Ecto neural progenitor cell (in vitro differentiated cells): ENCODE results near the gene AFF1.
A peak's percentile ranks its signal among the peaks of the same experiment; 100 is the strongest.
"Not testable (repeated sequence)": the region's sequence is repeated elsewhere in the genome, so short reads cannot be mapped to it uniquely, and the experiment has no call there.

Experiments used
- DNase-seq: peaks from one replicate; pipeline ENCODE4 v3.0.0-alpha.2; 2018; ENCODE audit warnings: low spot score

AFF1 gene

GRCh38 chr4:86980230-86980629 is 45.4 kb downstream of the AFF1 start:
- DNase-seq, result no peak

GRCh38 chr4:86981789-86982188 is 47.0 kb downstream of the AFF1 start:
- no peak for DNase-seq

- DNase-seq, result not testable (repeated sequence)
Observed at GRCh38 chr4:86985852-86986251, 51.0 kb downstream of the AFF1 start.

- not testable (repeated sequence) for DNase-seq
Observed at GRCh38 chr4:86989658-86990057, 54.8 kb downstream of the AFF1 start.

GRCh38 chr4:86990510-86990909 is 55.7 kb downstream of the AFF1 start:
- DNase-seq, result no peak

- no peak for DNase-seq
Observed at GRCh38 chr4:86991994-86992393, 57.2 kb downstream of the AFF1 start.

GRCh38 chr4:86993909-86994681 is 59.3 kb downstream of the AFF1 start:
- DNase-seq, result no peak

GRCh38 chr4:86994686-86995085 is 59.9 kb downstream of the AFF1 start:
- DNase-seq, result no peak

- DNase-seq, result not testable (repeated sequence)
Observed at GRCh38 chr4:86996510-86996909, 61.7 kb downstream of the AFF1 start.

GRCh38 chr4:86999136-86999643 is 64.4 kb downstream of the AFF1 start:
- no peak for DNase-seq

- DNase-seq, result no peak
Observed at GRCh38 chr4:87002682-87003043, 67.9 kb downstream of the AFF1 start.

GRCh38 chr4:87003266-87003665 is 68.5 kb downstream of the AFF1 start:
- DNase-seq, result no peak

- DNase-seq, result no peak
Observed at GRCh38 chr4:87005369-87005689, 70.5 kb downstream of the AFF1 start.

- DNase-seq, result no peak
Observed at GRCh38 chr4:87005690-87006425, 71.0 kb downstream of the AFF1 start.

GRCh38 chr4:87006426-87006675 is 71.5 kb downstream of the AFF1 start:
- DNase-seq, result no peak

GRCh38 chr4:87006676-87007527 is 72.1 kb downstream of the AFF1 start:
- peak; percentile 97 for DNase-seq

GRCh38 chr4:87007528-87008446 is 73.0 kb downstream of the AFF1 start:
- peak; percentile 62 for DNase-seq

- no peak for DNase-seq
Observed at GRCh38 chr4:87009095-87009648, 74.4 kb downstream of the AFF1 start.

- no peak for DNase-seq
Observed at GRCh38 chr4:87010192-87010591, 75.4 kb downstream of the AFF1 start.

GRCh38 chr4:87011340-87012034 is 76.7 kb downstream of the AFF1 start:
- no peak for DNase-seq
